ENCODE measurements around the gene RNGTT.
"Not testable (repeated sequence)": the region's sequence is repeated elsewhere in the genome, so short reads cannot be mapped to it uniquely, and the experiment has no call there.

Gene RNGTT

GRCh38 chr6:88864359-88865054 lies 98.9 kb downstream of the RNGTT start:
- DNase-seq (ENCODE audit: low read depth, low spot score), result no peak

GRCh38 chr6:88860310-88860709 lies 103.1 kb downstream of the RNGTT start:
- no peak for DNase-seq (ENCODE audit: low read depth, low spot score)

- no peak for DNase-seq (ENCODE audit: low read depth, low spot score)
These were observed 105.0 kb downstream of the RNGTT start for GRCh38 chr6:88858455-88858854.

- no peak for DNase-seq (ENCODE audit: low read depth, low spot score)
These were observed 106.9 kb downstream of the RNGTT start for GRCh38 chr6:88856566-88856965.

- DNase-seq (ENCODE audit: low read depth, low spot score), result no peak
These were observed 107.8 kb downstream of the RNGTT start for GRCh38 chr6:88855541-88856147.

GRCh38 chr6:88852775-88853174 lies 110.6 kb downstream of the RNGTT start:
- DNase-seq (ENCODE audit: low read depth, low spot score), result no peak

GRCh38 chr6:88852000-88852399 lies 111.4 kb downstream of the RNGTT start:
- DNase-seq (ENCODE audit: low read depth, low spot score), result no peak

- DNase-seq (ENCODE audit: low read depth, low spot score), result no peak
These were observed 114.5 kb downstream of the RNGTT start for GRCh38 chr6:88848870-88849269.

GRCh38 chr6:88843040-88843439 lies 120.4 kb downstream of the RNGTT start:
- DNase-seq (ENCODE audit: low read depth, low spot score), result no peak

GRCh38 chr6:88842320-88842719 lies 121.1 kb downstream of the RNGTT start:
- no peak for DNase-seq (ENCODE audit: low read depth, low spot score)

- no peak for DNase-seq (ENCODE audit: low read depth, low spot score)
These were observed 122.5 kb downstream of the RNGTT start for GRCh38 chr6:88840796-88841539.

GRCh38 chr6:88840289-88840688 lies 123.1 kb downstream of the RNGTT start:
- DNase-seq (ENCODE audit: low read depth, low spot score), result no peak

- no peak for DNase-seq (ENCODE audit: low read depth, low spot score)
These were observed 124.1 kb downstream of the RNGTT start for GRCh38 chr6:88839280-88839679.

GRCh38 chr6:88835210-88835609 lies 128.2 kb downstream of the RNGTT start:
- no peak for DNase-seq (ENCODE audit: low read depth, low spot score)

- DNase-seq (ENCODE audit: low read depth, low spot score), result not testable (repeated sequence)
These were observed 130.3 kb downstream of the RNGTT start for GRCh38 chr6:88833071-88833470.

GRCh38 chr6:88827599-88827998 lies 135.8 kb downstream of the RNGTT start:
- DNase-seq (ENCODE audit: low read depth, low spot score), result not testable (repeated sequence)

GRCh38 chr6:88825856-88826255 lies 137.6 kb downstream of the RNGTT start:
- no peak for DNase-seq (ENCODE audit: low read depth, low spot score)

- DNase-seq (ENCODE audit: low read depth, low spot score), result no peak
These were observed 139.4 kb downstream of the RNGTT start for GRCh38 chr6:88823998-88824397.

GRCh38 chr6:88815491-88815890 lies 147.9 kb downstream of the RNGTT start:
- no peak for DNase-seq (ENCODE audit: low read depth, low spot score)

- no peak for DNase-seq (ENCODE audit: low read depth, low spot score)
These were observed 148.5 kb downstream of the RNGTT start for GRCh38 chr6:88814909-88815308.

- DNase-seq (ENCODE audit: low read depth, low spot score), result no peak
These were observed 150.4 kb downstream of the RNGTT start for GRCh38 chr6:88813045-88813444.

- DNase-seq (ENCODE audit: low read depth, low spot score), result no peak
These were observed 152.7 kb downstream of the RNGTT start for GRCh38 chr6:88810701-88811100.

- DNase-seq (ENCODE audit: low read depth, low spot score), result no peak
These were observed 153.3 kb downstream of the RNGTT start for GRCh38 chr6:88810089-88810488.
